NCI-H2171 treated with DMSO at 0.1 percent for 48 hours (cell line): ENCODE results near the gene SLC25A48.

Experiments used
- DNase-seq: peaks from one replicate; lab custom pipeline; 2025; lab: John Stamatoyannopoulos, UW

Gene SLC25A48

GRCh38 chr5:135920199-135920598 lies 85.7 kb downstream of the SLC25A48 start:
- DNase-seq: no peak

- DNase-seq: no peak
These were observed 86.9 kb downstream of the SLC25A48 start for GRCh38 chr5:135921388-135921787.

GRCh38 chr5:135930029-135930948 lies 95.8 kb downstream of the SLC25A48 start:
- peak; percentile 60 for DNase-seq

GRCh38 chr5:135930949-135931295 lies 96.5 kb downstream of the SLC25A48 start:
- DNase-seq: no peak

GRCh38 chr5:135934939-135935338 lies 100.5 kb downstream of the SLC25A48 start:
- no peak for DNase-seq

- no peak for DNase-seq
These were observed 102.9 kb downstream of the SLC25A48 start for GRCh38 chr5:135937245-135937911.
